Prostate gland (tissue), 2 donors: ENCODE measurements around the gene C16orf90. TPM values are rescaled to one million over a fixed set of nuclear protein-coding genes. Genes with fewer than 3 reads are reported as not detected.

ENCODE experiments used
- DNase-seq: peaks from one replicate; pipeline ENCODE4 v3.0.0-alpha.2; 2019; ENCODE audit warnings: low spot score
- H3K27ac ChIP-seq, 2 donors: fragments of 200-600 bp; sonication (generic); 2 replicates each; pipeline ENCODE4 v1.5.1; 2017 to 2019
- H3K27me3 ChIP-seq: fragments of 200-600 bp; sonication (generic); replicated peaks from 2 replicates; pipeline ENCODE4 v1.5.1; 2019; ENCODE audit not compliant: insufficient read depth
- H3K36me3 ChIP-seq, 2 donors: fragments of 200-600 bp; sonication (generic); 1 replicate in 1 of 2; 2 replicates in 1 of 2; pipeline versions ENCODE4 v1.5.1 to v1.8.1; 2017 to 2019
- H3K4me1 ChIP-seq: fragments of 200-600 bp; sonication (generic); replicated peaks from 2 replicates; pipeline ENCODE4 v1.5.1; 2019
- H3K4me3 ChIP-seq, 2 donors: fragments of 200-600 bp; sonication (generic); 2 replicates each; pipeline ENCODE4 v1.5.1; 2017 to 2019
- H3K9me3 ChIP-seq: fragments of 200-600 bp; sonication (generic); 2 replicates; pipeline ENCODE4 v1.5.1; 2017
- CTCF ChIP-seq, 4 experiments: fragments of 200-600 bp in 2 of 4; fragments of 450-650 bp in 2 of 4; sonication (generic) in 2 of 4; IDR thresholded peaks; 1 replicate in 3 of 4; 2 replicates in 1 of 4; pipeline ENCODE4 v1.5.1; 2016 to 2019; ENCODE audit warnings: antibody characterized with exemption in 4 of 4, mild to moderate bottlenecking in 2 of 4, moderate library complexity in 2 of 4
- POLR2A ChIP-seq: fragments of 450-650 bp; IDR thresholded peaks from one replicate; pipeline ENCODE4 v1.6.1; 2016; ENCODE audit warnings: antibody characterized with exemption, mild to moderate bottlenecking
- POLR2AphosphoS5 ChIP-seq: sonication (generic); formaldehyde crosslinking; IDR thresholded peaks from one replicate; pipeline ENCODE4 v1.6.1; 2017; ENCODE audit warnings: antibody characterized with exemption
- WGBS: methylation state at CpG from one replicate; pipeline ENCODE4 v1.1.5; 2018; 5-methylcytosine and 5-hydroxymethylcytosine counted together
- intact Hi-C: fragments of 100-400 bp; cut with DNase I; formaldehyde crosslinking; loops from one replicate; pipeline ENCODE4 v1.14.2; 2022
- total RNA-seq, 2 donors: library from RNA; depleted of rRNA; stranded (reverse); fragments of >200 nt; gene quantifications; one replicate each; pipeline ENCODE4 v1.1.0, GENCODE V29; 2016

C16orf90 gene
- total RNA-seq, 2 donors from 2014 or later: 1.1 TPM; not detected in 1

DNA sequence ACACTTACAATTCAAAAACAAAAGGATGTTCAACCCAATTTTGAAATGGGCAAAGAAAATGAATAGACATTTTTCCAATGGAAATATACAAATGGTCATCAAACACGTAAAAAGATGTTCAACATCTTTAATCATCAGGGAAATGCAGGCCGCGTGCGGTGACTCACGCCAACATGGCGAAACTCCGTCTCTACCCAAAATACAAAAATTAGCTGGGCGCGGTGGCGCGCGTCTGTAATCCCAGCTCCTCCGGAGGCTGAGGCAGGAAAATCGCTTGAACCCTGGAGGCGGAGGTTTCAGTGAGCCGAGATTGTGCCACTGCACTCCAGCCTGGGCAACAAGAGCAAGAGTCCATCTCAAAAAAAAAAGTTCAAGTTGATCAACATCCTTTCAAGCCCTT lies 3.7 kb upstream of the C16orf90 start:
- no peak for DNase-seq
- no peak overlapping the region for H3K27ac ChIP-seq
- no peaks in the 10 kb centered on the region for H3K36me3 ChIP-seq
- H3K9me3 ChIP-seq: no peaks in the 10 kb centered on the region
- no peaks in the 10 kb centered on the region for H3K27me3 ChIP-seq
- no peak overlapping the region for H3K4me3 ChIP-seq
- intact Hi-C loops: no loop called here
- 96% methylated on average over 16 of the region's 16 CpGs for WGBS
- TF ChIP-seq POLR2A: no peak
- no peak for TF ChIP-seq POLR2AphosphoS5
- TF ChIP-seq CTCF (IDR thresholded peaks at IDR 0.05): no peak
- peaks cover 6% of the 10 kb centered on the region for H3K4me1 ChIP-seq

DNA sequence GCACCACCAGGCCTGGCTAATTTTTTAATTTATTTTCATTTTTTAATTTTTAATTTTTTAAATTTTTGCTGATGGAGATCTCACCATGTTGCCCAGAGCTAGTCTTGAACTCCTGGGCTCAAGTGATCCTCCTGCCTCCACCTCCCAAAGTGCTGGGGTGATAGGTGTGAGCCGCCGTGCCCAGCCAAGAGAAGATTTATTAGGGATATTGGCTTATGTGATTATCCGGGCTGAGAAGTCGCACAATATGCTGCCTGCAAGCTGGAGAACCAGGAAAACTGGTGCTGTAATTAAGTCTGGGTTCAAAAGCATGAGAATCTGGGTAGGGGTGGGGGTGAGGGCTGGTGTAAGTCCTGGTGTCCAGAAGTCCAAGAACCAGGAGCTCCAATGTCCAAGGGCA lies 2.5 kb upstream of the C16orf90 start:
- TF ChIP-seq POLR2AphosphoS5 (no peak), POLR2A (no peak), CTCF (IDR thresholded peaks at IDR 0.05) (no peak)
- Histone ChIP-seq H3K4me1 (peaks cover 6% of the 10 kb centered on the region), H3K4me3 (no peak overlapping the region), H3K27ac (no peak overlapping the region), H3K27me3 (no peaks in the 10 kb centered on the region), H3K36me3 (no peaks in the 10 kb centered on the region), H3K9me3 (no peaks in the 10 kb centered on the region)
- intact Hi-C loops: no loop called here
- WGBS: 88% methylated on average over 4 of the region's 4 CpGs
- DNase-seq: no peak

DNA sequence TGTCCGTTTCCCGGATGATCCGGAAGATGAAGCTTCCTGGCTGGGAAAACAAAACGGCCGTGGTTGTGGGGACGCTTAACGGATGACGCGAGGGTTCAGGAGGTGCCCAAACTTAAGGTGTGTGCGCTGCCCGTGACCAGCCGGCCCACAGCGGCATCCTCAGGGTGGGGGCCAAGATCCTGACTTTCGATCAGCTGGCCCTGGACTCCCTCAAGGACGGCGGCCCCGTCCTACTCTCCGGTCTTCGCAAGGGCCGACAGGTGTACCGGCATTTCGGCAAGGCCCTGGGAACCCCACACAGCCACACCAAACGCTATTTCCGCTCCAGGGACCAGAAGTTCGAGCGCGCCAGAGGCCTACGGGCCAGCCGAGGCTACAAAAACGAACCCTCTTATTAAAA lies 1.1 kb upstream of the C16orf90 start:
- Histone ChIP-seq H3K27me3 (no peaks in the 10 kb centered on the region), H3K27ac (no peak overlapping the region), H3K4me3 (no peak overlapping the region), H3K4me1 (no peaks in the 10 kb centered on the region), H3K36me3 (no peaks in the 10 kb centered on the region), H3K9me3 (no peaks in the 10 kb centered on the region)
- intact Hi-C loops: no loop called here
- TF ChIP-seq CTCF (IDR thresholded peaks at IDR 0.05): no peak
- no peak for TF ChIP-seq POLR2A
- TF ChIP-seq POLR2AphosphoS5: no peak
- DNase-seq: no peak
- WGBS: 96% methylated on average over 30 of the region's 30 CpGs

GRCh38 chr16:3494386-3494973 lies 809 bp downstream of the C16orf90 start:
- no peak for TF ChIP-seq POLR2AphosphoS5
- no peak for TF ChIP-seq POLR2A
- no peak for TF ChIP-seq CTCF (IDR thresholded peaks at IDR 0.05)
- no peak for DNase-seq
- H3K36me3 ChIP-seq: no peaks in the 10 kb centered on the region
- H3K27me3 ChIP-seq: no peaks in the 10 kb centered on the region
- H3K9me3 ChIP-seq: no peaks in the 10 kb centered on the region
- intact Hi-C loops: no loop called here
- WGBS: 94% methylated on average over 16 of the region's 16 CpGs
- H3K27ac ChIP-seq: no peak overlapping the region
- no peak overlapping the region for H3K4me3 ChIP-seq
- no peaks in the 10 kb centered on the region for H3K4me1 ChIP-seq

DNA sequence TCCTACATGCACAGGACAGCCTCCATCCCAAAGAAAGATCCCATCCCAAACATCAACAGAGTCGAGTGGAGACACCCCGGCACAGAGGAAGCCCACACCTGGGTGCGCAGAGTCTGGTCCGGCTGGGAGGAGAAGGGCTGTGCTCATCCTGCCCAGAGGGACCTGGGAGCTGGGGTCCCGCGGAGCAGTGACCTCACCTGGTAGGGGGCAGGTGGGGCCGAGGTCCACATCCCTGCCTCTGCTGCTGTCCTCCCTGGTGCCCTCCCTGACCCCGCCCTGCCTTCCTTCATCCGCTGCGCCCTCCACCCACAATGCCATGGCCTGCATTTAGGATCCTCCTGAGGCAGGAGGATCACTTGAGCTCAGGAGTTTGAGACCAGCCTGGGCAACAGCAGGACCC lies 2.9 kb downstream of the C16orf90 start:
- Histone ChIP-seq H3K36me3 (no peaks in the 10 kb centered on the region), H3K9me3 (no peaks in the 10 kb centered on the region), H3K4me3 (no peak overlapping the region), H3K27me3 (no peaks in the 10 kb centered on the region), H3K4me1 (no peaks in the 10 kb centered on the region), H3K27ac (no peak overlapping the region)
- intact Hi-C loops: no loop called here
- no peak for DNase-seq
- TF ChIP-seq CTCF (IDR thresholded peaks at IDR 0.05) (no peak), POLR2A (no peak), POLR2AphosphoS5 (no peak)
- WGBS: 87% methylated on average over 10 of the region's 10 CpGs
